ENCODE measurements around the gene COL4A3. TPM values are rescaled to one million over a fixed set of nuclear protein-coding genes. Genes with fewer than 3 reads are reported as not detected.

The COL4A3 gene
- polyA plus RNA-seq, 2 of the 4 experiments (the other 2 are of a cell fraction), result 1.8 to 6.8 TPM

DNA sequence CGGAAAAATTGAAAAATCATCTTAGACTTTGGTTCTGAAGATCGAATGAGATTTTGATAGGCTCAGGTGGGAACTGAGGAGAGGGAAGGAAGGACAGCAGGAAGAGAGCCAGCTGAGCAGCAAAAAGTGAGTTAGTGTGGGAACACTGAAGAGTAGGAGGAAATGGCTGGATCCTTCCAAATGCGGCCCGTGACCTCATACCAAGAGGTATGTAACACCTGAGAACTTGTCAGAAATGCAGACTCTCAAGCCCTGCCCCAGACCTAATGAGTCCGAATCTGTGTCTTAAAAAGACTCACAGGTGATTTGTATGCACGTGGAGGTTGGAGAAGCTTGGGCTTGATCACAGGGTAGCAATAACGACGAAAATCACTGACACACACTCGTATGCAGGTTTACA is 42.0 kb downstream of the COL4A3 start:
- Histone ChIP-seq H3K4me3 (no peak overlapping the region), H3K27ac (no peak overlapping the region), H3K4me1 (no peaks in the 10 kb centered on the region), H3K4me2 (no peak overlapping the region), H3K9me3 (no peaks in the 10 kb centered on the region)
- ChIA-PET POLR2A (no interaction called here), CTCF (interaction anchor here (0.5 to 1.7 kb wide), 2 partner anchors 32 to 50 kb away, joined by 4 to 8 read pairs; no protein-coding TSS in a partner anchor)
- ATAC-seq (no peak), FAIRE-seq (no peak), DNase-seq (ENCODE audit: low read depth in 1 of 2, low spot score in 1 of 2) (no peak)
- TF ChIP-seq NFE2L2 (conservative IDR thresholded peaks at IDR 0.05; ENCODE audit: low read length) (no peak), RFX5 (IDR thresholded peaks at IDR 0.05) (no peak), PHF8 (IDR thresholded peaks at IDR 0.05; ENCODE audit: borderline replicate concordance, low read depth) (no peak), ZNF302 (CRISPR knock-in tag; IDR thresholded peaks at IDR 0.05) (no peak)
- TF ChIP-seq, protein P1, sequence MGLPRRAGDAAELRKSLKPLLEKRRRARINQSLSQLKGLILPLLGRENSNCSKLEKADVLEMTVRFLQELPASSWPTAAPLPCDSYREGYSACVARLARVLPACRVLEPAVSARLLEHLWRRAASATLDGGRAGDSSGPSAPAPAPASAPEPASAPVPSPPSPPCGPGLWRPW (IDR thresholded peaks at IDR 0.05), result no peak
- WGBS (ENCODE audit: missing lambda C conversion rate), result 90% methylated on average over 9 of the region's 9 CpGs

DNA sequence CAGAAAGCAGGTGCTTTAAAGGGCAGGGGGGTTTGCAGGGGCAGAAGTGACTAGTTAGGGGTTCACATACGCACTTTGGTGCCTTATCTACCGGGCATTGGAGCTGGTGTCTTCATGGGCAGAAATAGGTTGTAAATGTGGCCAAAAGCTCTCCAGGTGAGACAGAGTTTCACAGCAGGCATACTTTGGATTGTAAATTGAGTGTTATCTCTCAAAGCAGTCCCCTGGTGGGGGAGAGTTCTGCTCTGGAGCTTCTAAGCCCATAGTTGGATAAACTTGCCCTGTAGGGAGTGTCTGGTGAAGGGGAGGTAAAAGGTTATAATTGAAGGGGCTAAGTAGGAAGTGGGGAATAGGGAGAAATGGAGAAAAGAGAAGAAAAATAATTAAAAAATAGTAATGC is 43.1 kb downstream of the COL4A3 start:
- CTCF ChIA-PET, result interaction anchor here (1.7 kb wide), 1 partner anchor 31 kb away, joined by 8 read pairs; no protein-coding TSS in a partner anchor
- no peak overlapping the region for H3K4me3 ChIP-seq
- no peak for ATAC-seq
- no peak overlapping the region for H3K4me2 ChIP-seq
- no peak for FAIRE-seq
- H3K27ac ChIP-seq, result no peak overlapping the region
- 94% methylated on average over 2 of the region's 2 CpGs for WGBS (ENCODE audit: missing lambda C conversion rate)
- POLR2A ChIA-PET, result no interaction called here
- TF ChIP-seq RAD21 (conservative IDR thresholded peaks at IDR 0.05 in 1 of 2, IDR thresholded peaks at IDR 0.05 in 1 of 2) (no peak), HOXA7 (CRISPR knock-in tag; IDR thresholded peaks at IDR 0.05) (no peak), CBX8 (IDR thresholded peaks at IDR 0.05) (no peak), RFX5 (IDR thresholded peaks at IDR 0.05) (no peak), HOXB13 (CRISPR knock-in tag; IDR thresholded peaks at IDR 0.05; ENCODE audit: low read depth) (no peak), POLR2AphosphoS2 (conservative IDR thresholded peaks at IDR 0.05; ENCODE audit: low read length) (no peak), JUN (IDR thresholded peaks at IDR 0.05) (no peak), EP300 (IDR thresholded peaks at IDR 0.05) (no peak), ZC3H11A (IDR thresholded peaks at IDR 0.05) (no peak), CEBPB (IDR thresholded peaks at IDR 0.05) (no peak), HEYL (CRISPR knock-in tag; IDR thresholded peaks at IDR 0.05) (no peak), MAZ (IDR thresholded peaks at IDR 0.05; ENCODE audit: borderline replicate concordance, low read depth, low read length) (no peak), FOXS1 (CRISPR knock-in tag; IDR thresholded peaks at IDR 0.05) (no peak), SREBF2 (IDR thresholded peaks at IDR 0.05) (no peak), HOXB5 (CRISPR knock-in tag; IDR thresholded peaks at IDR 0.05) (no peak)
- TF ChIP-seq, protein P2, sequence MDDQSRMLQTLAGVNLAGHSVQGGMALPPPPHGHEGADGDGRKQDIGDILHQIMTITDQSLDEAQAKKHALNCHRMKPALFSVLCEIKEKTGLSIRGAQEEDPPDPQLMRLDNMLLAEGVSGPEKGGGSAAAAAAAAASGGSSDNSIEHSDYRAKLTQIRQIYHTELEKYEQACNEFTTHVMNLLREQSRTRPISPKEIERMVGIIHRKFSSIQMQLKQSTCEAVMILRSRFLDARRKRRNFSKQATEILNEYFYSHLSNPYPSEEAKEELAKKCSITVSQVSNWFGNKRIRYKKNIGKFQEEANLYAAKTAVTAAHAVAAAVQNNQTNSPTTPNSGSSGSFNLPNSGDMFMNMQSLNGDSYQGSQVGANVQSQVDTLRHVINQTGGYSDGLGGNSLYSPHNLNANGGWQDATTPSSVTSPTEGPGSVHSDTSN (IDR thresholded peaks at IDR 0.05), result no peak
- TF ChIP-seq, protein P3, sequence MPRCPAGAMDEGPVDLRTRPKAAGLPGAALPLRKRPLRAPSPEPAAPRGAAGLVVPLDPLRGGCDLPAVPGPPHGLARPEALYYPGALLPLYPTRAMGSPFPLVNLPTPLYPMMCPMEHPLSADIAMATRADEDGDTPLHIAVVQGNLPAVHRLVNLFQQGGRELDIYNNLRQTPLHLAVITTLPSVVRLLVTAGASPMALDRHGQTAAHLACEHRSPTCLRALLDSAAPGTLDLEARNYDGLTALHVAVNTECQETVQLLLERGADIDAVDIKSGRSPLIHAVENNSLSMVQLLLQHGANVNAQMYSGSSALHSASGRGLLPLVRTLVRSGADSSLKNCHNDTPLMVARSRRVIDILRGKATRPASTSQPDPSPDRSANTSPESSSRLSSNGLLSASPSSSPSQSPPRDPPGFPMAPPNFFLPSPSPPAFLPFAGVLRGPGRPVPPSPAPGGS (IDR thresholded peaks at IDR 0.05), result no peak
- TF ChIP-seq, protein P1 (IDR thresholded peaks at IDR 0.05), result no peak
- TF ChIP-seq, protein P4, sequence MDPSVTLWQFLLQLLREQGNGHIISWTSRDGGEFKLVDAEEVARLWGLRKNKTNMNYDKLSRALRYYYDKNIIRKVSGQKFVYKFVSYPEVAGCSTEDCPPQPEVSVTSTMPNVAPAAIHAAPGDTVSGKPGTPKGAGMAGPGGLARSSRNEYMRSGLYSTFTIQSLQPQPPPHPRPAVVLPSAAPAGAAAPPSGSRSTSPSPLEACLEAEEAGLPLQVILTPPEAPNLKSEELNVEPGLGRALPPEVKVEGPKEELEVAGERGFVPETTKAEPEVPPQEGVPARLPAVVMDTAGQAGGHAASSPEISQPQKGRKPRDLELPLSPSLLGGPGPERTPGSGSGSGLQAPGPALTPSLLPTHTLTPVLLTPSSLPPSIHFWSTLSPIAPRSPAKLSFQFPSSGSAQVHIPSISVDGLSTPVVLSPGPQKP (IDR thresholded peaks at IDR 0.05; ENCODE audit: low read depth, low read length), result no peak
- TF ChIP-seq, protein P5, sequence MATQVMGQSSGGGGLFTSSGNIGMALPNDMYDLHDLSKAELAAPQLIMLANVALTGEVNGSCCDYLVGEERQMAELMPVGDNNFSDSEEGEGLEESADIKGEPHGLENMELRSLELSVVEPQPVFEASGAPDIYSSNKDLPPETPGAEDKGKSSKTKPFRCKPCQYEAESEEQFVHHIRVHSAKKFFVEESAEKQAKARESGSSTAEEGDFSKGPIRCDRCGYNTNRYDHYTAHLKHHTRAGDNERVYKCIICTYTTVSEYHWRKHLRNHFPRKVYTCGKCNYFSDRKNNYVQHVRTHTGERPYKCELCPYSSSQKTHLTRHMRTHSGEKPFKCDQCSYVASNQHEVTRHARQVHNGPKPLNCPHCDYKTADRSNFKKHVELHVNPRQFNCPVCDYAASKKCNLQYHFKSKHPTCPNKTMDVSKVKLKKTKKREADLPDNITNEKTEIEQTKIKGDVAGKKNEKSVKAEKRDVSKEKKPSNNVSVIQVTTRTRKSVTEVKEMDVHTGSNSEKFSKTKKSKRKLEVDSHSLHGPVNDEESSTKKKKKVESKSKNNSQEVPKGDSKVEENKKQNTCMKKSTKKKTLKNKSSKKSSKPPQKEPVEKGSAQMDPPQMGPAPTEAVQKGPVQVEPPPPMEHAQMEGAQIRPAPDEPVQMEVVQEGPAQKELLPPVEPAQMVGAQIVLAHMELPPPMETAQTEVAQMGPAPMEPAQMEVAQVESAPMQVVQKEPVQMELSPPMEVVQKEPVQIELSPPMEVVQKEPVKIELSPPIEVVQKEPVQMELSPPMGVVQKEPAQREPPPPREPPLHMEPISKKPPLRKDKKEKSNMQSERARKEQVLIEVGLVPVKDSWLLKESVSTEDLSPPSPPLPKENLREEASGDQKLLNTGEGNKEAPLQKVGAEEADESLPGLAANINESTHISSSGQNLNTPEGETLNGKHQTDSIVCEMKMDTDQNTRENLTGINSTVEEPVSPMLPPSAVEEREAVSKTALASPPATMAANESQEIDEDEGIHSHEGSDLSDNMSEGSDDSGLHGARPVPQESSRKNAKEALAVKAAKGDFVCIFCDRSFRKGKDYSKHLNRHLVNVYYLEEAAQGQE (IDR thresholded peaks at IDR 0.05), result no peak
- H3K9me3 ChIP-seq, result no peaks in the 10 kb centered on the region
- H3K4me1 ChIP-seq, result no peaks in the 10 kb centered on the region
- no peak for DNase-seq (ENCODE audit: low read depth in 1 of 2, low spot score in 1 of 2)
